Measurements from ENCODE around the gene ZNF398.

GRCh38 chr7:149166630-149167352 is 19.5 kb downstream of the ZNF398 start:
- no peak for TF ChIP-seq POLR2AphosphoS5 (IDR thresholded peaks at IDR 0.05; ENCODE audit: low read depth, low read length)
- no peak for TF ChIP-seq TAF1 (IDR thresholded peaks at IDR 0.05; ENCODE audit: low read depth, low read length)
- no peak for TF ChIP-seq POLR2A (IDR thresholded peaks at IDR 0.05; ENCODE audit: low read depth, low read length)
- TF ChIP-seq SPI1 (IDR thresholded peaks at IDR 0.05; ENCODE audit: low read depth, low read length): no peak
- no peak for TF ChIP-seq PAX5 (IDR thresholded peaks at IDR 0.05; ENCODE audit: insufficient read depth, low read length, severe bottlenecking)
- TF ChIP-seq POU2F2 (IDR thresholded peaks at IDR 0.05; ENCODE audit: low read depth, low read length): no peak

Data from GM12891 (cell line).